ENCODE results near the gene RND1.

GRCh38 chr12:48903363-48903981 lies 37.8 kb upstream of the RND1 start:
- TF ChIP-seq, protein P1, sequence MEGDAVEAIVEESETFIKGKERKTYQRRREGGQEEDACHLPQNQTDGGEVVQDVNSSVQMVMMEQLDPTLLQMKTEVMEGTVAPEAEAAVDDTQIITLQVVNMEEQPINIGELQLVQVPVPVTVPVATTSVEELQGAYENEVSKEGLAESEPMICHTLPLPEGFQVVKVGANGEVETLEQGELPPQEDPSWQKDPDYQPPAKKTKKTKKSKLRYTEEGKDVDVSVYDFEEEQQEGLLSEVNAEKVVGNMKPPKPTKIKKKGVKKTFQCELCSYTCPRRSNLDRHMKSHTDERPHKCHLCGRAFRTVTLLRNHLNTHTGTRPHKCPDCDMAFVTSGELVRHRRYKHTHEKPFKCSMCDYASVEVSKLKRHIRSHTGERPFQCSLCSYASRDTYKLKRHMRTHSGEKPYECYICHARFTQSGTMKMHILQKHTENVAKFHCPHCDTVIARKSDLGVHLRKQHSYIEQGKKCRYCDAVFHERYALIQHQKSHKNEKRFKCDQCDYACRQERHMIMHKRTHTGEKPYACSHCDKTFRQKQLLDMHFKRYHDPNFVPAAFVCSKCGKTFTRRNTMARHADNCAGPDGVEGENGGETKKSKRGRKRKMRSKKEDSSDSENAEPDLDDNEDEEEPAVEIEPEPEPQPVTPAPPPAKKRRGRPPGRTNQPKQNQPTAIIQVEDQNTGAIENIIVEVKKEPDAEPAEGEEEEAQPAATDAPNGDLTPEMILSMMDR (IDR thresholded peaks at IDR 0.05): no peak
- TF ChIP-seq POLR2A (IDR thresholded peaks at IDR 0.05): no peak

All from lower leg skin (tissue), 3 donors.